Colonic mucosa (tissue), 4 donors: Measurements from ENCODE around the gene AMH. TPM values are rescaled to one million over a fixed set of nuclear protein-coding genes. Genes with fewer than 3 reads are reported as not detected.

Experiments
- DNase-seq: peaks from one replicate; pipeline ENCODE4 v3.0.0-alpha.2; 2020
- H3K27ac ChIP-seq: fragments of 200-600 bp; one replicate; pipeline ENCODE4 v1.8.0; 2021
- H3K27me3 ChIP-seq: fragments of 200-600 bp; one replicate; pipeline ENCODE4 v1.8.0; 2021
- H3K36me3 ChIP-seq: fragments of 200-600 bp; one replicate; pipeline ENCODE4 v1.8.0; 2021
- H3K4me1 ChIP-seq: fragments of 200-600 bp; one replicate; pipeline ENCODE4 v1.8.0; 2021; ENCODE audit warnings: mild to moderate bottlenecking
- H3K4me3 ChIP-seq: fragments of 200-600 bp; one replicate; pipeline ENCODE4 v1.8.0; 2021
- H3K9ac ChIP-seq, 2 donors: one replicate each; pipeline ENCODE4 v1.7.0; 2013; ENCODE audit warnings: control low read depth in 2 of 2, low read depth in 2 of 2, low read length in 2 of 2
- H3K9me3 ChIP-seq: fragments of 200-600 bp; one replicate; pipeline ENCODE4 v1.8.0; 2021
- intact Hi-C: fragments of 100-400 bp; cut with DNase I; formaldehyde crosslinking; loops from one replicate; pipeline ENCODE4 v1.14.1; 2022
- total RNA-seq, 2 donors: library from RNA; stranded (reverse); fragmentation: NEBNext Ultra II Directional in 1 of 2; extraction: Animal tissue kit (Norgen Biotek cat#: 25700) in 1 of 2; gene quantifications; one replicate each; pipeline ENCODE4 v1.2.1, GENCODE V29; 2021
- TF ChIP-seq, protein P1 (sequence below): fragments of 200-600 bp; IDR thresholded peaks from one replicate; pipeline ENCODE4 v1.8.0; 2022; ENCODE audit warnings: antibody characterized with exemption, mild to moderate bottlenecking
- donor health status: healthy.
- donor health status: DM: no; HTN: no; CAD: no.
- donor health status: DM: no; HTN: no; CAD: no.

The AMH gene
- total RNA-seq, 2 donors from 2014 or later: 0.90 to 5.1 TPM

DNA sequence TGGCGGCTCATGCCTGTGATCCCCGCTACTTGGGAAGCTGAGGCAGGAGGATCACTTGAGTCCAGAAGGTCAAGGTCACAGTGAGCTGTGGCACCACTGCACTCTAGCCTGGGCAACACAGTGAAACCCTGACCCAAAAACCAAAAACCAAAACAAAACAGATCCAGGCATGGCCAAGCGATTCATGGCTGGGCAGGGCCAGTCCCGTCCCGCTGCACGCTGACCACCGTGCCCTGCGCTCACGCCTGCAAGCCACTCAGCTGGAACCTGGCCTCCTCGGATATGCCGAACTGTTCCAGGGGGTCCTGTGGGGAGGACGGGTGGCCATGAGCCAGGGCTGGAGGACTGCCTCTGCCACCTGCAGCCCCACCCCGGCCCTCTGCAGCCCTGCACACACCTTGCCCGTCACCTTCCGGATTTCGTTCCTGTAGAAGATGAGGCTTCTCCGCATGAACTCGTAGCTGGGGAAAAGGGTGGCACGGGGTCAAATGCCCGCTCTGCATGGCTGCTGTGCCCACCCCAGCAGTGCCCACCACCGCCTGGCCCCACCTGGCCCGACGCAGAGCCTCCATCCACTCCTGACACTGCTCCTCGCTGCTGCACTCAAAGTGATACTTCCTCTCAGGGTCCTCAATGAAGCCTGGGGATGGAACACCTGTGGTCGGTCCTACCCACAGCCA lies 15.4 kb upstream of the AMH start:
- no peak overlapping the region for H3K4me3 ChIP-seq
- peak overlapping the region; percentile 12 for H3K27ac ChIP-seq
- H3K4me1 ChIP-seq: peaks cover 18% of the 10 kb centered on the region
- H3K36me3 ChIP-seq: peaks cover 4% of the 10 kb centered on the region
- H3K27me3 ChIP-seq: no peaks in the 10 kb centered on the region
- TF ChIP-seq, protein P1, sequence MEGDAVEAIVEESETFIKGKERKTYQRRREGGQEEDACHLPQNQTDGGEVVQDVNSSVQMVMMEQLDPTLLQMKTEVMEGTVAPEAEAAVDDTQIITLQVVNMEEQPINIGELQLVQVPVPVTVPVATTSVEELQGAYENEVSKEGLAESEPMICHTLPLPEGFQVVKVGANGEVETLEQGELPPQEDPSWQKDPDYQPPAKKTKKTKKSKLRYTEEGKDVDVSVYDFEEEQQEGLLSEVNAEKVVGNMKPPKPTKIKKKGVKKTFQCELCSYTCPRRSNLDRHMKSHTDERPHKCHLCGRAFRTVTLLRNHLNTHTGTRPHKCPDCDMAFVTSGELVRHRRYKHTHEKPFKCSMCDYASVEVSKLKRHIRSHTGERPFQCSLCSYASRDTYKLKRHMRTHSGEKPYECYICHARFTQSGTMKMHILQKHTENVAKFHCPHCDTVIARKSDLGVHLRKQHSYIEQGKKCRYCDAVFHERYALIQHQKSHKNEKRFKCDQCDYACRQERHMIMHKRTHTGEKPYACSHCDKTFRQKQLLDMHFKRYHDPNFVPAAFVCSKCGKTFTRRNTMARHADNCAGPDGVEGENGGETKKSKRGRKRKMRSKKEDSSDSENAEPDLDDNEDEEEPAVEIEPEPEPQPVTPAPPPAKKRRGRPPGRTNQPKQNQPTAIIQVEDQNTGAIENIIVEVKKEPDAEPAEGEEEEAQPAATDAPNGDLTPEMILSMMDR: no peak
- H3K9ac ChIP-seq: peak overlapping the region; percentile 16 to 66
- intact Hi-C loops: loop anchor here (10.0 kb wide), 1 partner anchor 69 kb away; the partner anchor contains the start of gene DOT1L
- H3K9me3 ChIP-seq: no peaks in the 10 kb centered on the region
- DNase-seq: no peak

- Histone ChIP-seq H3K4me1 (peaks cover 18% of the 10 kb centered on the region), H3K27me3 (no peaks in the 10 kb centered on the region), H3K27ac (peak overlapping the region; percentile 100), H3K9me3 (no peaks in the 10 kb centered on the region), H3K36me3 (peaks cover under 1% of the 10 kb centered on the region), H3K4me3 (peak overlapping the region; percentile 97), H3K9ac (peak overlapping the region; percentile 76 to 91)
- intact Hi-C loops: loop anchor here (5.0 to 10.0 kb wide), 2 partner anchors 37 to 70 kb away; partner anchors contain the start of gene DOT1L
- TF ChIP-seq, protein P1: no peak
- peak; percentile 61 for DNase-seq
These were observed 14.1 kb upstream of the AMH start for GRCh38 chr19:2234996-2235380.

DNA sequence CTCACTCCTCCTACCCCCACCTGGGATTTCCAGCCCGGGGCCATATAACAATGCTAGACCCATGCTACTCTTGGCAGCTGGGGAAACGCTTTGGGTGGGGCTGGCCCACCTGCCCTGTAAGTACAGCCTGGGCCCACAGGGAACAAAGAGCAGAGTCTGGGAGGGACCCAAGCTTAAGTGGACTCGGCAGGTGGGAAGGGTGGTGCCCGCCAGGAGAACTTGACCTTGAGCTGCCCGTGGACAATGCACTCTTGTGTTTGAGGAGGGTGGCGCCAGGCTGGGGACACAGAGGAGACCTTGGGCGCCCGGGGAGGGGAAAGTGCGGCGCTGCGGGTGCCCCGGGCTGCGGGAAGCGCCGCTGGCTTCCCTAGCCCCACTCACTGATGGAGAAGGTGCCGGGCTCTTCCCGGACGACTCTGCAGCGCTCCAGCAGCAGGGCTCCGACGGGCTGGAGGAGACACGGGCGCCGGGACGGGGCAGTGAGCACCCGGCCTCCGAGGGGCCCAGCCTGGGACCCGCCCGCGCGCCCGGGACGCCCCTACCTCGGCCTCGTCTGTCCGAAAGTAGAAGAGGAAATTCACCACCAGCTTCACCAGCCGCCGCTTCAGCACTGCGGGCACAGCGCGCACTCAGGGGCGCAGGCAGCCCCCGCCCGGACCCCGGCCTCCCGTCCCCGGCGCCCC lies 13.6 kb upstream of the AMH start:
- intact Hi-C loops: loop anchor here (5.0 to 10.0 kb wide), 2 partner anchors 37 to 71 kb away; partner anchors contain the start of gene DOT1L
- Histone ChIP-seq H3K36me3 (no peaks in the 10 kb centered on the region), H3K9ac (peak overlapping the region; percentile 76 to 91), H3K27ac (peak overlapping the region; percentile 100), H3K9me3 (no peaks in the 10 kb centered on the region), H3K4me1 (peaks cover 21% of the 10 kb centered on the region), H3K4me3 (peak overlapping the region; percentile 97), H3K27me3 (no peaks in the 10 kb centered on the region)
- DNase-seq: peak; percentile 87
- TF ChIP-seq, protein P1: no peak

DNA sequence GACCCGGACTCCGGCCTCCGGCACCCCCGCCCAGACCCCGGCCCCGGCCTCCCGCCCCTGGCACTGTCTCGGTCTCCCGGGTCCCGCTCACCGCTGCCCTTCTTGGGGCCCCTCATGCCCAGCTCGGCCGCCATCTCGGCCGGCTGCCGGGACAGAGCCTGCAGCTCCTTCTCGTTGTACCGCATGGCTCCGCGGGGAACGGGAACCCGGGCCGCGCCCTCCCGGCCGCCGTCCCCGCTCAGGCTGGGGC lies 13.1 kb upstream of the AMH start:
- Histone ChIP-seq H3K4me3 (peak overlapping the region; percentile 97), H3K9ac (peak overlapping the region; percentile 76 to 91), H3K36me3 (no peaks in the 10 kb centered on the region), H3K27ac (peak overlapping the region; percentile 100), H3K27me3 (no peaks in the 10 kb centered on the region), H3K9me3 (no peaks in the 10 kb centered on the region), H3K4me1 (peaks cover 25% of the 10 kb centered on the region)
- intact Hi-C loops: loop anchor here (5.0 to 10.0 kb wide), 2 partner anchors 36 to 71 kb away; partner anchors contain the start of gene DOT1L
- TF ChIP-seq, protein P1: no peak
- DNase-seq: no peak

- H3K27me3 ChIP-seq: no peaks in the 10 kb centered on the region
- TF ChIP-seq, protein P1: peak; percentile 97
- peak within 1 kb of the TSS; percentile 76 to 91 for H3K9ac ChIP-seq
- peak within 1 kb of the TSS; percentile 100 for H3K27ac ChIP-seq
- H3K9me3 ChIP-seq: no peaks in the 10 kb centered on the region
- peak; percentile 97 for DNase-seq
- H3K36me3 ChIP-seq: no peaks in the 10 kb centered on the region
- peaks cover 27% of the 10 kb centered on the region for H3K4me1 ChIP-seq
- intact Hi-C loops: loop anchor here (5.0 to 10.0 kb wide), 2 partner anchors 36 to 72 kb away; partner anchors contain the start of gene DOT1L
- H3K4me3 ChIP-seq: peak within 1 kb of the TSS; percentile 97
These were observed 12.6 kb upstream of the AMH start, which contains the start of the genes PLEKHJ1 and SF3A2 for GRCh38 chr19:2236314-2237050. Gene PLEKHJ1, minus strand, starts transcription at chr19:2236329. Its CDS starts 81 bp downstream, at chr19:2236248. Gene SF3A2, plus strand, starts transcription at chr19:2236824. Its CDS starts 6,595 bp downstream, at chr19:2243419.
